ENCODE results near the gene CHAF1B. TPM values are rescaled to one million over a fixed set of nuclear protein-coding genes. Genes with fewer than 3 reads are reported as not detected.

The CHAF1B gene
- total RNA-seq, 1 donor: 1.8 TPM

- no peaks in the 10 kb centered on the region for H4K20me1 ChIP-seq (ENCODE audit: insufficient read depth, low read length)
- no peaks in the 10 kb centered on the region for H3K79me2 ChIP-seq (ENCODE audit: insufficient read depth, low read length)
- DNase-seq (ENCODE audit: insufficient read length, low spot score, missing footprints): no peak
- no peaks in the 10 kb centered on the region for H3K9me3 ChIP-seq (ENCODE audit: low read depth, low read length)
- H3K4me1 ChIP-seq (ENCODE audit: insufficient read depth, low read length): peaks cover 23% of the 10 kb centered on the region
- no peak overlapping the region for H2AFZ ChIP-seq (ENCODE audit: low read length)
- H3K27ac ChIP-seq (ENCODE audit: low read depth, low read length): peak overlapping the region; percentile 22
- no peaks in the 10 kb centered on the region for H3K27me3 ChIP-seq (ENCODE audit: insufficient read depth, low read length)
- no peak overlapping the region for H3K4me2 ChIP-seq (ENCODE audit: insufficient read depth, low read length)
- no peak overlapping the region for H3K4me3 ChIP-seq (ENCODE audit: insufficient read depth, low read length)
- TF ChIP-seq, protein P1, sequence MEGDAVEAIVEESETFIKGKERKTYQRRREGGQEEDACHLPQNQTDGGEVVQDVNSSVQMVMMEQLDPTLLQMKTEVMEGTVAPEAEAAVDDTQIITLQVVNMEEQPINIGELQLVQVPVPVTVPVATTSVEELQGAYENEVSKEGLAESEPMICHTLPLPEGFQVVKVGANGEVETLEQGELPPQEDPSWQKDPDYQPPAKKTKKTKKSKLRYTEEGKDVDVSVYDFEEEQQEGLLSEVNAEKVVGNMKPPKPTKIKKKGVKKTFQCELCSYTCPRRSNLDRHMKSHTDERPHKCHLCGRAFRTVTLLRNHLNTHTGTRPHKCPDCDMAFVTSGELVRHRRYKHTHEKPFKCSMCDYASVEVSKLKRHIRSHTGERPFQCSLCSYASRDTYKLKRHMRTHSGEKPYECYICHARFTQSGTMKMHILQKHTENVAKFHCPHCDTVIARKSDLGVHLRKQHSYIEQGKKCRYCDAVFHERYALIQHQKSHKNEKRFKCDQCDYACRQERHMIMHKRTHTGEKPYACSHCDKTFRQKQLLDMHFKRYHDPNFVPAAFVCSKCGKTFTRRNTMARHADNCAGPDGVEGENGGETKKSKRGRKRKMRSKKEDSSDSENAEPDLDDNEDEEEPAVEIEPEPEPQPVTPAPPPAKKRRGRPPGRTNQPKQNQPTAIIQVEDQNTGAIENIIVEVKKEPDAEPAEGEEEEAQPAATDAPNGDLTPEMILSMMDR (IDR thresholded peaks at IDR 0.05; ENCODE audit: extremely low read depth, low read depth, low read length): no peak
- no peaks in the 10 kb centered on the region for H3K36me3 ChIP-seq (ENCODE audit: insufficient read depth, low read length)
These were observed 73.9 kb downstream of the CHAF1B start for GRCh38 chr21:36459098-36459497.

GRCh38 chr21:36460866-36461265 lies 75.7 kb downstream of the CHAF1B start:
- no peaks in the 10 kb centered on the region for H3K79me2 ChIP-seq (ENCODE audit: insufficient read depth, low read length)
- H3K4me1 ChIP-seq (ENCODE audit: insufficient read depth, low read length): peaks cover 17% of the 10 kb centered on the region
- H3K27me3 ChIP-seq (ENCODE audit: insufficient read depth, low read length): no peaks in the 10 kb centered on the region
- no peaks in the 10 kb centered on the region for H4K20me1 ChIP-seq (ENCODE audit: insufficient read depth, low read length)
- no peak overlapping the region for H2AFZ ChIP-seq (ENCODE audit: low read length)
- no peak overlapping the region for H3K4me3 ChIP-seq (ENCODE audit: insufficient read depth, low read length)
- TF ChIP-seq, protein P1 (IDR thresholded peaks at IDR 0.05; ENCODE audit: extremely low read depth, low read depth, low read length): no peak
- no peak overlapping the region for H3K27ac ChIP-seq (ENCODE audit: low read depth, low read length)
- H3K36me3 ChIP-seq (ENCODE audit: insufficient read depth, low read length): no peaks in the 10 kb centered on the region
- no peak overlapping the region for H3K4me2 ChIP-seq (ENCODE audit: insufficient read depth, low read length)
- no peaks in the 10 kb centered on the region for H3K9me3 ChIP-seq (ENCODE audit: low read depth, low read length)
- DNase-seq (ENCODE audit: insufficient read length, low spot score, missing footprints): no peak

- Histone ChIP-seq H3K9me3 (ENCODE audit: low read depth, low read length) (no peaks in the 10 kb centered on the region), H3K27ac (ENCODE audit: low read depth, low read length) (no peak overlapping the region), H3K36me3 (ENCODE audit: insufficient read depth, low read length) (no peaks in the 10 kb centered on the region), H3K79me2 (ENCODE audit: insufficient read depth, low read length) (no peaks in the 10 kb centered on the region), H3K4me1 (ENCODE audit: insufficient read depth, low read length) (peaks cover 18% of the 10 kb centered on the region), H3K27me3 (ENCODE audit: insufficient read depth, low read length) (no peaks in the 10 kb centered on the region), H3K4me2 (ENCODE audit: insufficient read depth, low read length) (no peak overlapping the region), H4K20me1 (ENCODE audit: insufficient read depth, low read length) (no peaks in the 10 kb centered on the region), H2AFZ (ENCODE audit: low read length) (no peak overlapping the region), H3K4me3 (ENCODE audit: insufficient read depth, low read length) (no peak overlapping the region)
- no peak for DNase-seq (ENCODE audit: insufficient read length, low spot score, missing footprints)
- TF ChIP-seq, protein P1 (IDR thresholded peaks at IDR 0.05; ENCODE audit: extremely low read depth, low read depth, low read length): no peak
These were observed 76.2 kb downstream of the CHAF1B start for GRCh38 chr21:36461277-36461917.

- no peak overlapping the region for H2AFZ ChIP-seq (ENCODE audit: low read length)
- H3K4me2 ChIP-seq (ENCODE audit: insufficient read depth, low read length): no peak overlapping the region
- no peaks in the 10 kb centered on the region for H4K20me1 ChIP-seq (ENCODE audit: insufficient read depth, low read length)
- H3K36me3 ChIP-seq (ENCODE audit: insufficient read depth, low read length): no peaks in the 10 kb centered on the region
- no peaks in the 10 kb centered on the region for H3K79me2 ChIP-seq (ENCODE audit: insufficient read depth, low read length)
- H3K4me1 ChIP-seq (ENCODE audit: insufficient read depth, low read length): peaks cover 15% of the 10 kb centered on the region
- H3K27me3 ChIP-seq (ENCODE audit: insufficient read depth, low read length): no peaks in the 10 kb centered on the region
- H3K4me3 ChIP-seq (ENCODE audit: insufficient read depth, low read length): no peak overlapping the region
- TF ChIP-seq, protein P1 (IDR thresholded peaks at IDR 0.05; ENCODE audit: extremely low read depth, low read depth, low read length): no peak
- no peak for DNase-seq (ENCODE audit: insufficient read length, low spot score, missing footprints)
- H3K27ac ChIP-seq (ENCODE audit: low read depth, low read length): no peak overlapping the region
- no peaks in the 10 kb centered on the region for H3K9me3 ChIP-seq (ENCODE audit: low read depth, low read length)
These were observed 76.8 kb downstream of the CHAF1B start for GRCh38 chr21:36461918-36462486.

All from osteoblast (primary cell).